ENCODE measurements around the gene CPSF7.

CPSF7 gene

DNA sequence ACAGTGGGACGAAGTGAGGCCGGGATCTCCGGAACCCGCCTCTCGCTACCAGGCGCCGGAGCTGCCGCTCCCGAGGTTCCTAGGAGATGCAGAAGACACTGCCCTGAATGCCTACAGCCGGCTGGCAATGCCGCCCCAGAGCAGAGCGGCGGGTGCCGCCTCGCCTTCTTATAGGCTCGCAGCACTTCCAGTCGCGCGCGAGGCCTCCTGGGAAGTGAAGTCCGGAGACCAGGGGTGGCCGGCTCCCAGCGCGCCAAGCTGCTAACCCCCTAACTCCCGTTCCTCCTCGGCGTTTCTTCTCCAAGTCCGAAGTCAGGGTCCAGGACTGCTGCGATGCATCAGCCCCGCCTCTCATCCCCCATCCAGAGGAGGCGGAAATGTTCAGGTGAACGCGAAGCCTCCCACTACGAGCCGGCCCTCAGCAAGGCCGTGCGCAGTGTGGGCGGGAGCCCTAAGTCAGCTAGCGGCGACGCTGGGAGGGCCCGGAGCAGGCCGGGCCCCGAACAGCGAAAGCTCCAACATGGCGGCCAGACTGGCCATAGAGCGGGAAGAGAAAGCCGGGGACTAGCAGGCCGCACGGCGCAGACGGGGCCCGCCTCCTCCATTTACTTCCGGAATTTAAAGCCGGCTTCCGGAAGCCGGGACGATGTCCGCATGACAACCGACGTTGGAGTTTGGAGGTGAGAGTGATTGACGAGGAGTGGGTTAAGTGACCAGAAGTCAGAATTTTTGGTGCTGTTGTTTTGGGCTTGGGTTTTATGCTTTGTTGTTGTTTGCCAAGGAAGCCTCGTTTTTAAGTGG lies 67.8 kb downstream of the CPSF7 start, which contains the start of the genes CYB561A3 and TMEM138:
Gene CYB561A3 (minus strand): TSS at position 142 of the 801 bp plus-strand sequence. CDS start 5,169 bp downstream, outside the sequence.
Gene TMEM138 (plus strand): TSS at position 634 of the 801 bp plus-strand sequence. CDS start 2,017 bp downstream, outside the sequence.
- in situ Hi-C loops (cut with MboI; ENCODE audit: low pct_unique_long_range_greater_than_20kb, low sequenced_read_pairs): no loop called here
- peak; percentile 96 for DNase-seq

- in situ Hi-C loops (cut with MboI; ENCODE audit: low pct_unique_long_range_greater_than_20kb, low sequenced_read_pairs): no loop called here
- DNase-seq: no peak
Observed at GRCh38 chr11:61361237-61361740, 68.5 kb downstream of the CPSF7 start.

DNA sequence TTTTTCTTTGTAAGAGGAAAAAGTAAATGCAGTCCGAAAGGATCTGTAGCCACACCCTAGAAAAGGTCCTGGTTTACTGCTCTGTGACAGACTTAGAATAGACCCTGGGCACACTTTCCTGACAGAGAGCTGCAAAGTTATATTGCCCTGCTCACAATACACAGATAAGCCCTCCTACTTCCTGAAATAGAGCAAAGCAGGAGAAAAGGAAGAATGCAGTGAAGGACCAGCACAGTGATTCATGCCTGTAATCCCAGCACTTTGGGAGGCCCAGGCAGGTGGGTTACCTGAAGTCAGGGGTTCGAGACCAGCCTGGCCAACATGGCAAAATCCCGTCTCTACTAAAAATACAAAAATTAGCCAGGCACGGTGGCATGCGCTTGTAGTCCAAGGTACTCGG lies 70.3 kb downstream of the CPSF7 start:
- peak; percentile 52 for DNase-seq
- in situ Hi-C loops (cut with MboI; ENCODE audit: low pct_unique_long_range_greater_than_20kb, low sequenced_read_pairs): no loop called here

GRCh38 chr11:61358566-61358965 lies 71.2 kb downstream of the CPSF7 start:
- in situ Hi-C loops (cut with MboI; ENCODE audit: low pct_unique_long_range_greater_than_20kb, low sequenced_read_pairs): no loop called here
- no peak for DNase-seq

DNA sequence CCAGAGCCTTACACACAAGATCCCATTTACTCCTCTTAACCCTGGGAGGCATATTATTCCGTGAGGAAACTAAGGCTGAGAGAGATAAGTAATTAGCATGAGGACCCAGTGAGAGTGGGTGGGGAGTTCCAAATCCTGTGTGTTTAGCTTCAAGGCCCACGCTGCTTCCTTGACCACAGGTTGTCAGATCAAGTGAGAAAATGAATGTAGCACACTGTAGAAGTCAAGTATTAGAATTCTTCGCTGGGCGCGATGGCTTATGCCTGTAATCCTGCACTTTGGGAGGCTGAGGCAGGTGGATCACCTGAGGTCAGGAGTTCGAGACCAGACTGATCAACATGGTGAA lies 71.9 kb downstream of the CPSF7 start:
- DNase-seq: no peak
- in situ Hi-C loops (cut with MboI; ENCODE audit: low pct_unique_long_range_greater_than_20kb, low sequenced_read_pairs): no loop called here

DNA sequence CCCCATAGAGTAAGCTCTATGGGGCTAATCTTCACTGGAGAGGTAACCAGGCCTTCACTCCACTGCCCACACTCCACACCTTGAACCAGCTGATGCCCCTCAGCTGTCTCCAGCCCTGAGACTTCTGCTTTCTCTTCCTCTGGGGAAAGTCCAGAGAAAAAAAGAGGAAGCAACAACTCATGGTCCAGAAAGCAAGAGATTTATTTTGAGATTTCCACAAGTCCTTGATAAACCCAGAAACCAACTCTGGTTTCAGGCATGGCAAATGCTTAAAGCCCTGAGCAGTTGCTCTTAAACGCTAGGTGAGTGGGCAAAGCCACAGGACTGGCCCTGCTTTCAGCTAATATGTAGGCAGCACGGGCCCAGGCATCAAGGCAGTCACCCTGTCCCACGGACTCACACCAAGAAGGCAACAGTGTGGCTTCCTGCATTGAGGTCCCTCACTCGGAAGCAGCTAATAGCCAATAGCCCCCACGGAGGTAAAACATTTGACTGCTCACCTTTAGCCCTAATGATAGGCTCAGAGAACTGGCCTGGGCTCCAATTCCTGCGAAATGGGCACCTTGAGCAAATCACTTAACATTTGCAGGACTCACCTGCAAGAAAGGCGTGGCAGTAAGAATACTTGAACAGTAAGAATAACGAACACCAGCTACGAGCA lies 72.4 kb downstream of the CPSF7 start:
- in situ Hi-C loops (cut with MboI; ENCODE audit: low pct_unique_long_range_greater_than_20kb, low sequenced_read_pairs): no loop called here
- DNase-seq: peak; percentile 85

DNA sequence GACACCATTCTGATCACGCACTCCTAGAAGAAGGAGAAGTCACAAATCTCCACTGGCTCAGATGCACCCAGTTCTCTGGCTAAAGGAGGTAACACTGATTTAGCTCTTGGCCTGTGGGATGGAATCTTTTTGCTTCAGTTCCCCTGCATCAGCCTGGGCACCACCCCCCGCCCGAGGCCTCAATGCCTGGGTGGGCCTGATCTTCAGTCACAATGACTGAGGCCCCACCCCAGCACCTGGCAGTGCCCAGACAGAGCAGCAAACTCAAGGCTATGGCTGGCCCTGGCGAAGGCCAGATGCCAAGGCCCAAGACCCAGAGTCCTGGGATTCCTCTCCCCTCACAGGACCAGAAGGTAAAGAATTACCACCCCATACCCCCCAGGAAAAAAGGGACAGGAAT lies 73.1 kb downstream of the CPSF7 start:
- in situ Hi-C loops (cut with MboI; ENCODE audit: low pct_unique_long_range_greater_than_20kb, low sequenced_read_pairs): no loop called here
- DNase-seq: no peak

DNA sequence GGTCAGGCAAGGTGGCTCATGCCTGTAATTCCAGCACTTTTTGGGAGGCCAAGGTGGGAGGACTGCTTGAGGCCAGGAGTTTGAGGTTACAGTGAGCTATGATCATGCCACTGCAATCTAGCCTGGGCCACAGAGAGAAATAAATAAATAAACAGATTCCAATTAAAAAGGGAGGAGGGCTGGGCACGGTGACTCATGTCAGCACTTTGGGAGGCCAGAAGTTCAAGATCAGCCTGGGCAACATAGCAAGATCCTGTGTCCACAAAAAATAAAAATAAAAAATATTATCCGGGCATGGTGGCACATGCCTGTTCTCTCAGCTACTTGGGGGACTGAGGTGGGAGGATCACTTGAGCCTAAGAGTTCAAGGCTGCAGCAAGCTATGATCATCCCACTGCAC lies 75.6 kb downstream of the CPSF7 start:
- no peak for DNase-seq
- in situ Hi-C loops (cut with MboI; ENCODE audit: low pct_unique_long_range_greater_than_20kb, low sequenced_read_pairs): no loop called here

DNA sequence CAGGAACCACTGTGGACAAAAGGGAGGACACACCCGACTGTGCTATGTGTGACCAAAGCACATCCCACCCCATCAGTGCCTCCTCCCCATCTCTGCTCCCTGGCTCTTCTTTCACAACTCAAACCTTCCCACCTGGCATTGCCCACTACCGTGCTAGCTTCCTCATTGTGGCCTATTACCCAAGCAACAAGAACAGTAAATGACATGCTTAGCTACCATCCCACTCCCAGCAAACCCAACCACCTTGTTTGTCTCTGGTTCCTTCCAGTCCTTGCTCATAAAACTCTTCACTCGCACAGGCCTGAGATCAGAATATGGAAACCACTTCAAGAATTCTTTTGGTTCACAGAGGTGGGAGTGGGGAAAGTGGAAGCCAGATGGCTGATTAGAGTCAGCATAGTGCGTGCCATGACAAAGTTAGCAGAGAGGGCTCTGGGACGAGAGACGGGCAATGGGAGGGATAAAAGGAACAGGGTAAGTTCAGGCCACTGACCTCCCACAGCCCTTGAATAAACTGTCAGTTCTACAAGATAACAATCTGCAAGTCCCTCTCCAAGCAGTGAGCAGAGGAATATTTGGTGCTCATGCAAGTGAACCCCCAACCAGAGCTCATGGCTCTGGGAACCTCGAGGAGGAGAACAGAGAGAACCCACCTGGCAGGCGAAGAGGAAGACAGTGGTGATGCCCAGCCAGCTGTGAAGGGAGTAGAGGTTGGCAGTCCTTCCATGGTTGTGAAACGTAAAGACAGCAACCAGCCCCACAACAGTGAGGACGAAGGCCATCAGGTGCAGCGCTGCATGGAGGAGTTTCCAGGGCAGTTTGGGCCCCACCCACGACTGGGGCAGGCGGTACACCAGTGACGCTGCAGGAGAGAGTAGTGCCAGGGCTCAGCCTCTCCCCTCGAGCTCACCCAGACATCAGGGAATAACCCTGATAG lies 76.4 kb downstream of the CPSF7 start:
- no peak for DNase-seq
- in situ Hi-C loops (cut with MboI; ENCODE audit: low pct_unique_long_range_greater_than_20kb, low sequenced_read_pairs): no loop called here

All from KBM-7 (cell line).